HG03432 (cell line): ENCODE results near the gene ADRM1.
A peak's percentile ranks its signal among the peaks of the same experiment; 100 is the strongest.

Experiments used
- ATAC-seq: cut with Tn5 transposase; IDR thresholded peaks from one replicate; pipeline ENCODE4 v1.9.1; 2021; ENCODE audit warnings: mild to moderate bottlenecking, moderate library complexity; ENCODE audit not compliant: unreplicated experiment

ADRM1 gene

DNA sequence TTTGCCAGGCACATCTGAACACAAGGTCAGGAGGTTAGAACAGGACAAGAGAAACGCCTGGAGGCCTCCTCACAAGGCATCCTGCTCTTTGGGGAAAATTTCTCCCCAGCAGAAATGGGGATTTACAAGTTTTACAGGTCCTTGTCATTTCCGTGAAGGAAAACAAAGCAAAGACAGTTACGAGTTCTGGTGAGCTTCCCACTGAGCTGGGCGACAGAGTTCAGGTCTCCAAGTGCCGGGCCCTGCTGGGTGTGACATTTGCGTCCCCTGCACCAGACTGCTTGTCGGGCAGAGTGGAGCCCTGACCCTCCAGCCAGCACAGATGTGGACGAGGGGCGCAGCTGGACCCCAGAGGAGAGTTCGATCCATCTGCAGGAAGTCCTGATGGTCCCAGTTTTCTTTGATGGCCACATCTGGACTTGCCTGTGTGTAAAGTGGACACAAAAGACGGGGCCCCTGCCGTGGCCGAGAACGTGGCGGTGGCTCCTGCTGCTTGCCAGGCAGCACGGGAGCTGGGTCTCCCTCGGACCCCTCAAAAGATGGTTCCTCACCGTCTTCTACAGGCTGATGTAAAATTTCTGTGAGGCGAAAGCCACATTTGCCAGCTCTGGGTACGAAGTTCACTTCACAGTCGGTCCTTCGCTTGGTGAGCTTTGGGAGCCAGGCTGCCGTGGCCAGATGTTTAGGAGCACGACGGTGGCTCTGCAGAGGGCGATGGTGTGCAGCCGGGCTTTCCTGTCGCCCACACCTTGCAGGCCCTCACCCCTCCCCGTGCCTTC lies 5.2 kb upstream of the ADRM1 start:
- ATAC-seq, result no peak

DNA sequence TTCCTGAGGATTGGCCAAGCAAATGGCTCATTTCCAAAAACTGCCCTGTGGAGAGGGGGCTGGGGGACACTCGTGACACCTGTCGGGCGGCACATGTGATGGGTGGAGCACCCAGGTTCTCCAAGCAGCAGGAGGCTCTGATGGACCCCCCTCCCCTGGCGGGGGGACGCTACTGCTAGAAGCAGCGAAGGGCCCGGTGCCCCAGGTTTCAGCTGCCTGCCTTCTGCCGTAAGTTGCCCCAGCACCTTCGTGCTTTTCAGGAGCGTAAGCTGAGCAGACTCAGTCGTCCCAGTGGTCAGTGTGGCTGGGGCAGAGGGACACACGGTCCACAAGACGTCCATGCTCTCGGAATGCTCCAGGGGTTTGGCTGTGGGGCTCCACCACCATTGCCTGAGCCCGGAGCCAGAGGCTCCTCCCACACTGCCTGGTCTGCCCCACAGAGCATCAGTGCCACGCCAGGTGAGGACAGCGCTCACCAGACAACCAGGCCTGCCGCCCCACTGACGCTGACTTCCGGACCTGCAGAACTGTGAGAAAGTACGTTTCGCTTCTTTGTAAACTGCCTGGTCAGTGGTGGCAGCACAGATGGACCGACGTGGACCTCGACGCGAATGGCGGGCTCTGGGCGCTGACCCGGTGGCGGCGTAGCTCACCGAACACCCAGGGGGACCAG lies 4.1 kb upstream of the ADRM1 start:
- ATAC-seq, result no peak

DNA sequence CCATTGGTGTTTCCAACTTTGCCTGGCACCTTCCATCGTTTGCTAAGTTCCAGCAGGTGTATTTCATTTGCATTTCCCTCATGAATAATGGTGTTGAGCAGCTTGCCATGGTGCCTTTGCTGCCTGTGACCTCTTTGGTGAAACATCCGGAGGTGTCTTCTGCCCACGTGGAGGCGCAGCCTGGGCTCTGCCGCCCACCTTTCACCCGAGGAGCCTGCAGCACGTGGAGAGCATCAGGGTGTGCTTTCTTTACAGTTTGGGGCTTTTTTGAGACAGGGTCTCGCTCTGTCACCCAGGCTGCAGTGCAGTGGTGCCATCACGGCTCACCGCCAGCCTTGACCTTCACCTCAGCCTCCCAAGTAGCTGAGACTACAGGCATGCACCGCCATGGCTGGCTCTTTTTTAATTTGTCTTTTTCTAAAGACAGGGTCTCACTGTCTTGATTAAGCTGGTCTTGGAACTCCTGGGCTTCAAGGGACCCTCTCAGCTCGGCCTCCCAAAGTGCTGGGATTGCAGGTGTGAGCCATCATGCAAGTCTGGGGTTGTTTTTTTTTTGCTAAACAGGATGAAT lies 3.0 kb upstream of the ADRM1 start:
- no peak for ATAC-seq

DNA sequence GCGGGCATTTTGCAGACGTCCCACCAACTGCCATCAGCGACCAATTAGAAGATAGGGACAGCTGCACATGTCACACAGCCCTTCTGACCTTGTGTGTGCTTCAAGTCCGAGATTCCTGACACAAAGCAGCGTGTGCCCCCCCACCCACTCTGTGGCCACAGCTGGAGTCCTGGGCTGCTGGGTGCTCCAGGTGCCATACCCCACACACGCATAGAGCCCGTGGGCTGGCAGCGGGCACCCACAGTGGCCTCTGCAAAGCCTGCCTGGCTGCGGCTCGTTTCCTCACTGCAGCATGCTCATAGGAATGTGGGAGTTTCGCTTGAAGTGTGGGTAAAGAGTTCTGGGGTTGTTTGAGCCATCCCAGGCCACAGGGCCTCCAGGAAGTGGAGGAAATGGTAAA lies 2.5 kb upstream of the ADRM1 start:
- no peak for ATAC-seq

DNA sequence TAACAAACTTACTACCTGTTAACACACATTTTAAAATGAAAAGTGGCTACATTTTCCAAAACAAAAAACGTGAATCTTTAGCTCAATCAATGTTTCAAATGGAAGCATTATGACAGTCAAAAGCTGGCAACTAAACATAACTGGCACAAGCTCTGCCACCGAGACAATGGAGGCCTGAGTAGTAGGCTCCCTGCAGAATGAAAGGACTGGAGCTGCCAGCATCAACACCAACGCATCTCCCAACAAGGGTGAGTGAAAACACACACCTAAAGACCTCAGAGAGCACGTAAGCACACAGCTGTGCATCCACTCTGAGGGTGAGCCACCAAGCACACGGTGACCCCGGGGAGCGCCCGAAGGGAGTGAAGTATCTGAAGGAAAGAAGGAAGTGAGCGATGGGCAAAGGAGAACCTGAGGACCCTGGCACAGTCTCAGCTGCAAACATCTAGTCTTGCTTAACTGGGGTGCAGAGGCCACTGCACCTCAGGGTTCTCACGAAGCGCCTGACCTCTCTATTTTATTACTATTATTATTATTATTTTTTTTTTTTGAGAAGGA lies 1.6 kb upstream of the ADRM1 start:
- ATAC-seq, result no peak

DNA sequence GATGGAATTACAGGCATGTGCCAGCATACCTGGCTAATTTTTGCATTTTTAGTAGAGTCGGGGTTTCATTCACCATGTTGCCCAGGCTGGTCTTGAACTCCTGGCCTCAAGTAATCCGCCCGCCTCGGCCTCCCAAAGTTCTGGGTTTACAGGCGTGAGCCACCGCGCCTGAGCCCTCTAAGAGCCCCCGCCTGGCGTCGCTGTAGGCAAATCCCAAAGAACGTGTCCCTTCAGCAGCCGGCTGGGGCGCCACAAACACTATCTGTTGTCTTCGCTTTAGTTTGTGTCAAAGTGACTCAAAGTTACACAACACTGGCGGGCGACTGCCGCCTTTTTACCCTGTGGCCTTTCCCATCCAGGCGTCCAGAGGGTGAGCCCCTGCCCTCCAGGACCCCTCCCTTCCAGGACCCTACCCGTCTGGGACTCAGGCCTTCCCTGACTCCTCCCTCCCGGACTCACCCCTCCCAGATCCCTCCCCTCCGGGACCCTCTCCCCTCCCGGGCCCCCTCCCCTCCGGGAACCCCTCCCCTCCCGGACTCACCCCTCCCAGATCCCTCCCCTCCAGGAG lies 940 bp upstream of the ADRM1 start:
- ATAC-seq, result peak; percentile 33

DNA sequence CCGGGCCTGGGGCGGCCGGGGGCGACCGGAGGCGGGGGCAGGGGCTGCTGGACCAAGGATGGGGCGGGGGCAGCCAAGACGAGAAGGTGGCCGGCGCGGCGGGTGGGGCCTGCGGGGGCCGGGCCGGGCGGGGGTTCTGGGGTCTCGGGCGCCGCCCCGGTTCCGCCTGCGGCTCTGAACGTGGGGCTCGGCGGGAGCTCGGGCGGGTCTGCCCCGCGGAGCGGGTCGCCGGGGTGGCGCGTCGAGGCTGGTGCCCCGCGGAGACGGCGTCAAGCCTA lies 204 bp downstream of the ADRM1 start:
- no peak for ATAC-seq

DNA sequence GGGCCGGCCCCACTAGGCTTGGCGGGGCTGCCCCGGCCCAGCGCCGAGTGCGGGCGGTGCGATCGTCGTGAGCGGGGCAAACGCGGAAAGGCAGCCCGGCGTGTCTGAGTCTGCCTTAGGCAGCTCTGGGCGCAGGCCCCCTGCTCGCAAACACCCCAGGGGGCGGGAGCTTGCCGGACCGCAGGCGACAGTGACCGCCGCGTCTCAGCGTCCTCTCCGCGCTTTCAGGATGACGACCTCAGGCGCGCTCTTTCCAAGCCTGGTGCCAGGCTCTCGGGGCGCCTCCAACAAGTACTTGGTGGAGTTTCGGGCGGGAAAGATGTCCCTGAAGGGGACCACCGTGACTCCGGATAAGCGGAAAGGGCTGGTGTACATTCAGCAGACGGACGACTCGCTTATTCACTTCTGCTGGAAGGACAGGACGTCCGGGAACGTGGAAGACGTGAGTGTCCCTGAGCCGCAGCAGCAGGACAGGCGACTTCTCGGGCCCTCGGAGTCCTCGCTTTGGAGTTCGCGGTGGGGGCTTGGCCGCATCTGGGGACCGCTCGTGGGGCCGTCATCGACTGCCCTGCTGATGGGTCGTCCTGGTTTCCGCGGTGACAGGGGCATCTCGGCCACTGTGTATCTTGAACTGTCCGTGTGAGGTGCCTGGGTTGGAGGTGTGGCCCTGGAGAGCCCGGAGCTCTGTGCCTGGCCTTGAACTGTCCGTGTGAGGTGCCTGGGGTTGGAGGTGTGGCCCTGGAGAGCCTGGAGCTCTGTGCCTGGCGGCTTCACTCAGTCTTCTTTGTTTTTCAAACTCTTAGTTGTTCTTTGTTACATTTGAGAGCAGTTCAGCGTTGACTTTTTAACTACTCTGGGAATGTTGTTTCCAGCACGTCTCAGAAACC lies 786 bp downstream of the ADRM1 start:
- peak; percentile 8 for ATAC-seq

DNA sequence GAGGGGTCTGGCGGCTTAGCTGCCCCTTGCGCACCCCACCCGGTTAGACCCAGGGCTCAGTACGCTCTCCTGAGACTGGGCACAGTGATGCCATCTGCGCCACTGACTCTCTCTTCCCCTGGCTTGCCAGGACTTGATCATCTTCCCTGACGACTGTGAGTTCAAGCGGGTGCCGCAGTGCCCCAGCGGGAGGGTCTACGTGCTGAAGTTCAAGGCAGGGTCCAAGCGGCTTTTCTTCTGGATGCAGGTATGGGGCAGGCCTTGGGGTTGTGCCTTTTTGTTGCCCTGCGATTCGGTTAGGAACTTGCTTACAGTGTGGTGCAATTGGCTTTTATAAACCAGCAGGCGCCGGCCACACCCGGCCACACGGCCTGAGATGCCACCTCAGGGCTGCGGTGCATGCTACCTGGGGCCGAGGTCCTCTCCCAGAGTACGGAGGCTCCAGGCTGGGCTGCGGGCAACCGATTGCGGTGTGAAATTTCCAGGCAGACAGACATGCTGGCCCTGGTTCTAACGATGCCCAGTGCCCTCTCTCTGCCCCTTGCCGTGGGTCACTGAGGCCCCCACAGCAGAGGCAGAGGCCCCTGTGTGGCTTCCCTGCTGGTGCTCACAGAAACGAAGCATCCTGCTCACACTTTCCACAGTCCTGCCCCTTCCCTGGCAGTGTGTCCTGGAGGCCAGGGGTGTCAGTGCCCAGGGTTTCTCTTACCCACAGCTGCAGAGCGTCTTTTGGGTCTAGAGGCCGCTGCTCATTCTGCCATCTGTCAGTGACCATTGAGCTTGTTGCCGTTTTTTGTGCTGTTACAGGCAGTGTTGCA lies 1.7 kb downstream of the ADRM1 start:
- no peak for ATAC-seq

DNA sequence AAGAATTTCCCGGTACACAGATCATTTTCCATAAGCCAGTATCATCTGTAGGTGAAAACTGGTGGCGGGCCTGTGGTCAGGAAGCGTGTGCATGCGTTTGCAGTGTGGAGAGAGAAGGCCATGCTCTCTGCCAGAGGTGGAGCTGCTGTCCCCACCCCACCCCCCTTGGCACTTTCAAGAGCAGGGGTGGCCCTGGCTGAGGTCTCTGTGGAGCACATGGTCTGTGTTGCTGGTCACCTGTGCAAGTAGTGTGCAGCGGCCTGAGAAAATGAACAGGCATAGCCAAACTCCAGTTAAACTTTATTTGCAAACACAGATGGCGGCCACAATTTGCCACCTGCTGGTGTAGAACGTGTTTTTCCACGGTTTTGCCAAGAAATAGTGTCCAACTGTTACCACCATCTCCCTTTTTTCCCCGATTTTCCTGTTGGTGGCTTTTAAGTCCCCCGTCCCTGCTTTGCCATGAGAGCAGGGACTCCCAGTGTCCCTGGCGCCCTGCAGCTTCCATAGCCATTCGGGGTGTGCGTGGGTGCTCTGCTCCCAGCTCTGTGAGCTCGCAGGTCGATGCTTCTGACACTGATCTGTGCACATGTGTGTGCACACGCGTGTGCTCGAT lies 2.5 kb downstream of the ADRM1 start:
- no peak for ATAC-seq

DNA sequence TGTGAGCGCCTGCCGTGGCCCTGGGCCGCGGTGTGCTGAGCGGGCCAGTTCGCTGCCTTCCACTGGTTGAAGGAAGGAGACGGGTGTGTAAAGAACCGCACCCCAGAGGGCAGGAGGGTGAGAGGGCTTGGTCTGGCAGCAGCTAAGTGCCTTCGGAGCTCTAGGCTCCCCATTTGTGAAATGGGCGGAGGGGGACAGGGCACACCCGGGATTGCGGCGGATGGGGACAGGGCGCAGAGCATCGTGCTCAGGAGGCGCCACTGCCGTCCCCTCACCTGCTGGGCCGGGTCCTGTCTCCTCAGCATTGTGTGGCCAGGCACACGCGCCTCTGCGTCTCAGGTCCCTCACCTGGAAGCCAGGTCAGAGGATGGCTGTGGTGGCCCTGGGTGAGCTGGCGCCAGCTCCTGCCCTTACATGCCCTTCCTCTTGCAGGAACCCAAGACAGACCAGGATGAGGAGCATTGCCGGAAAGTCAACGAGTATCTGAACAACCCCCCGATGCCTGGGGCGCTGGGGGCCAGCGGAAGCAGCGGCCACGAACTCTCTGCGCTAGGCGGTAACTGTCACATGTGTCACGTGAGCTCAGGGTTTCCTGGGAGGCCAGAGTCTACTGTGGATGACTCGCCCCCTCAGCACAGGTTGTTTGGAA lies 3.1 kb downstream of the ADRM1 start:
- no peak for ATAC-seq

DNA sequence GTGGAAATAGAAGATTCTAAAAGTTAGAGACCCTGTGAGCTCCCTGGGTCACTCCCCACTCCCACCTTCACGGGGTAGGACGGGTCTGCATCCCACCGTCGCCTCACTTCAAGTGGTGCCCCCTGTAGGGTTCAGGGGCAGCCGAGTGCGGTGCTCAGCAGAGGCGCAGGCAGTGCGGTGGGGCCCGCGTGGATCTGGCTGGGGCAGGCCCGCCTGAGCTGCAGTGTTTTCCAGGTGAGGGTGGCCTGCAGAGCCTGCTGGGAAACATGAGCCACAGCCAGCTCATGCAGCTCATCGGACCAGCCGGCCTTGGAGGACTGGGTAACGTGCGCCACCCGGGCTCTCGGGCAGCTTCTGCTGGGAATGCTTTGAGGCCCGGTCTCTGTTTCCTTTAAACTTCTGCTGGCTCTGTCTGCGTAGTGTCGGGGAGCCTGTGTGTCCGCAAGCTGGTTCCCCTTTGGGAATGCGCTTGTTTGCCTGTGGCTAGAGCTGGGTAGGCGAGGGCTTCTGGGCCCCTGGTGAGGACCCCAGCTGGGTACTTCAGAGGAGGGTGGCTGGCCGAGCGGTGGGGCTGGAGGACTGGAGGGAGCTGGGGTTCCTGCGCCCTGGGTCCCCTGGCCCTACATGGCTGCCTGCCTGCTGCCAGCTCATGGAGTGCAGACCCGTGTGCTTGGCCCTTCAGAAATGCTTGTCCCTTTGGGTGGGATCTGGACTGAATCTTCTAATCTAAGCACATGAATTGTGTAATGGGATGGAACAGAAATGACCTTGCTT lies 3.8 kb downstream of the ADRM1 start:
- ATAC-seq, result no peak

DNA sequence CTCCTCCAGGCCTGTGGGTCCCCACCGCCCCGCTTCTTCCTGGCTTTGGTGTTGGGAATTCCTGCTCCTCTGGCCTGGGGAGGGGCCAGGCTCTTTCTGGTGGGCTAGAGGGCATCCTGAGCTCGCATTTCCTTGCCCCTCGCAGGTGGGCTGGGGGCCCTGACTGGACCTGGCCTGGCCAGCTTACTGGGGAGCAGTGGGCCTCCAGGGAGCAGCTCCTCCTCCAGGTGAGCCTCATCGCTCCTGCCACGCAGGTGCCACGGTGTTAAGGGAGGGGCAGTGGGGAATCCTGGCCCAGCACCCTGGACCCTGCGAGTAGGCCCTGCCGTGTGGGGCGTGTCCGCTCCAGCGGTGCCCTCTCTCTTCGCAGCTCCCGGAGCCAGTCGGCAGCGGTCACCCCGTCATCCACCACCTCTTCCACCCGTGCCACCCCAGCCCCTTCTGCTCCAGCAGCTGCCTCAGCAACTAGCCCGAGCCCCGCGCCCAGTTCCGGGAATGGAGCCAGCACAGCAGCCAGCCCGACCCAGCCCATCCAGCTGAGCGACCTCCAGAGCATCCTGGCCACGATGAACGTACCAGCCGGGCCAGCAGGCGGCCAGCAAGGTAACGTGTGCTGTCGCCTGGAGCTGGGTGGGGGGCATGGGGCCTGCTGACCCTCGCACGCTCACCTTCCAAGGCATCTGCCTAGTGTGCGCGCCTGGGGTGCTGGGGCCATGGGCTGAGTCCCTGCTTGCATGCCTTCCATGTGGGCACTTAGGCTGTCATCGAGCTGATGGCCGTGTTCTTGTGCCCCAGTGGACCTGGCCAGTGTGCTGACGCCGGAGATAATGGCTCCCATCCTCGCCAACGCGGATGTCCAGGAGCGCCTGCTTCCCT lies 4.7 kb downstream of the ADRM1 start:
- ATAC-seq, result no peak

DNA sequence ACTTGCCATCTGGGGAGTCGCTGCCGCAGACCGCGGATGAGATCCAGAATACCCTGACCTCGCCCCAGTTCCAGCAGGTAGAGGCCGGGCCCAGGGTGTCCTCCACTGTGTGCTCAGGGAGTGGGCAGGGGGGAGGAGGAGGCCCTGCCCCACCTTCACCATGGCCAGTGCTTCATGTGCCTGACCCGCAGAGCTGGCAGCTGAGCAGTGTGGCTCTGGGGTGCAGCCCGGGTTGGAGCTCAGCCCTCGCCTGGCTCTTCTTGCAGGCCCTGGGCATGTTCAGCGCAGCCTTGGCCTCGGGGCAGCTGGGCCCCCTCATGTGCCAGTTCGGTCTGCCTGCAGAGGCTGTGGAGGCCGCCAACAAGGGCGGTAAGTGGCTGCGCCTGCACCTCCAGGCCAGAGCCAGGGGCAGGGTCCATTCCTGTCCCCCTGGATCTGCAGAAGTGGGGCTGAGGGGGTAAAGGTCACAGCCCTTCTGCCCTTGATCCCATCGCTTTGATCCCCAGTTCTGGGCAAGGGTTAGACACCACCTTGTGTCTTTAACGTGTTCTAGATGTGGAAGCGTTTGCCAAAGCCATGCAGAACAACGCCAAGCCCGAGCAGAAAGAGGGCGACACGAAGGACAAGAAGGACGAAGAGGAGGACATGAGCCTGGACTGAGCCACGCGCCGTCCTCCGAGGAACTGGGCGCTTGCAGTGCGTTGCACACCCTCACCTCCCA lies 5.5 kb downstream of the ADRM1 start:
- no peak for ATAC-seq

DNA sequence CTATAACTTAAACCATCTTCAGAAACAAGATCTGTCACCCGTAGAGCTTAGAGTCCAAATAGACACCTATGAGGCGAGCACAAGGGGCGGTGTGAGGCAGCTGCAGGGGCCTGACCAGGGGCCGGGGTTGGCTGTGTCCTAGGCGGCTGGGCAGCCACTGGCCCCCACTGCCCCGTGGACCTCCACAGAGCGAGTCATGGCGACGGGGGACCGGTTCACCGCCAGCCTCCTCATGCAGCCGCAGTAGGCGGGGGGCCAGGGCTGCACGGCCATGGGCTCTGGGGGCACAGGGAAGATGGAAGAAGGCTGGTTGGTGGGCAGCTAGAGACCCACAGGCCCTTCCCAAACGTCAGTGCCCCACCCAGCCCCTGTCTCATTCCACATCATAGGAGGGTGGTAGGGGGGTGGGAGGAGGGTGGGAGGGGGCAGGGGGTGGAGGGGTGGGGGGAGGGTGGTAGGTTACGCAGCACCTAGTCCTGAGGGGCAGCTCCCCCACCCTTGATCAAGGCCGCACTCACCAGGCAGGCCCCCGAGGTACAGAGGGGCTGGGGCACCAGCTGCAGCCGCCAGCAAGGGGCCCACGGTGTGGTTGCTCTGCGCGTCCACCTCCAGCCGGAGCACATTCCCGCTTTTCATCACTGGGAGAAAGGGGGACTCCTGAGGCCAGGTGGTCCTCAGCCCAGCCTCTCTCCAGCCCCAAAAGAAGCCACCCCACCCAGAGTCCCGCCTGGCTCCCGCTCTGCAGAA lies 6.6 kb downstream of the ADRM1 start:
- ATAC-seq, result no peak
